Measurements from ENCODE around the gene DISC1. TPM values are rescaled to one million over a fixed set of nuclear protein-coding genes. Genes with fewer than 3 reads are reported as not detected.
"Not testable (repeated sequence)": the region's sequence is repeated elsewhere in the genome, so short reads cannot be mapped to it uniquely, and the experiment has no call there.

The DISC1 gene
- total RNA-seq, 2 experiments from 2014 or later, result 4.4 to 14.4 TPM

DNA sequence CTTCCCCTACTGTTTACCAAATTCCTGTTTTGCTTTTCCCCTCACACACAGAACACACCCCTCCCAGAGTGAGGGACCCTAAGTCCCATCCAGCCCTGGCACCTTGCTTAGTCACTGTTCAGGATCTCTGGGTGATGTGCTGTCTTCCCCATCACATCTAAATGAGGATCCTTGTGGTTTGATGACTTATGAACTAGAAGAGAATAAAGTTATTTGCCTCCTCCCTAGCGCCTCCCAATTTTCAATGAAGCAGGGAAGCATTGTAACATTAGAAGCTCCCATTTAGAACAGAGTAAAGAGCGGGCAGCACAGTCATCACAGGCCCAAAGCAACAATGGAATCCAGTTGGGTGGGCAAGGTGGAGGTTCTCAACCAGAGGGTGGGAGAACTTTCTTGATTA is 27.0 kb downstream of the DISC1 start:
- ATAC-seq (no peak), DNase-seq (no peak)
- peaks cover 13% of the 10 kb centered on the region for H3K4me1 Mint-ChIP-seq
- CTCF ChIA-PET, result no interaction called here
- peaks cover 5% of the 10 kb centered on the region for H3K9me3 Mint-ChIP-seq (ENCODE audit: low read depth)
- H3K27me3 Mint-ChIP-seq, result peaks cover 3% of the 10 kb centered on the region
- no peaks in the 10 kb centered on the region for H3K36me3 Mint-ChIP-seq
- no peak overlapping the region for H3K27ac Mint-ChIP-seq
- H3K4me3 Mint-ChIP-seq, result no peak overlapping the region

DNA sequence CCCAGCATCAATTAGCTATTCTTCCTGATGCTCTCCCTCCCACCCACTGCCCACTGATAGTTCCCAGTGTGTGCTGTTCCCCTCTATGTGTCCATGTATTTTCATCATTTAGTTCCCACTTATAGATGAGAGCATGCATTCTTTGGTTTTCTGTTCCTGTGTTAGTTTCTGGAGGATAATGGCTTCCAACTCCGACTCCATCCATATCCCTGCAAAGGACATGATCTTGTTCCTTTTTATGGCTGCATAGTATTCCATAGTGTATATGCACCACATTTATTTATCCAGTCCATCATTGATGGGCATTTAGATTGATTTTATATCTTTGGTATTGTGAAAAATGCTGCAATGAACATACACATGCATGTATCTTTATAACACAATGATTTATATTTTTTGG is 30.2 kb downstream of the DISC1 start:
- no peak for DNase-seq
- H3K4me3 Mint-ChIP-seq, result no peak overlapping the region
- H3K9me3 Mint-ChIP-seq (ENCODE audit: low read depth), result peaks cover 12% of the 10 kb centered on the region
- H3K27ac Mint-ChIP-seq, result no peak overlapping the region
- peaks cover 3% of the 10 kb centered on the region for H3K4me1 Mint-ChIP-seq
- H3K27me3 Mint-ChIP-seq, result no peaks in the 10 kb centered on the region
- ATAC-seq, result no peak
- CTCF ChIA-PET, result no interaction called here
- peaks cover 7% of the 10 kb centered on the region for H3K36me3 Mint-ChIP-seq

DNA sequence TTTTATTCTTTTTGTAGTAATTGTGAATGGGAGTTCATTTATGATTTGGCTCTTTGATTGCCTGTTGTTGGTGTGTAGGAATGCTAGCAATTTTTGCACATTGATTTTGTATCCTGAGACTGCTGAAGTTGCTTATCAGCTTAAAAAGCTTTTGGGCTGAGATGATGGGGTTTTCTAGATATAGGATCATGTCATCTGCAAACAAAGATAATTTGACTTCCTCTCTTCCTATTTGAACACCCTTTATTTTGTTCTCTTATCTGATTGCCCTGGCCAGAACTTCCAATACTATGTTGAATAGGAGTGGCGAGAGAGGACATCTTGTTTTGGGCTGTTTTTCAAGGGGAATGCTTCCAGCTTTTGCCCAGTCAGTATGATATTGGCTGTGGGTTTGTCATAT is 31.6 kb downstream of the DISC1 start:
- not testable (repeated sequence) for H3K27me3 Mint-ChIP-seq, H3K27ac Mint-ChIP-seq, ATAC-seq, DNase-seq, H3K4me1 Mint-ChIP-seq, H3K4me3 Mint-ChIP-seq
- CTCF ChIA-PET, result interaction anchor here (1.1 kb wide), 1 partner anchor 14 kb away, joined by 3 read pairs; no protein-coding TSS in a partner anchor
- Mint-ChIP-seq H3K9me3 (ENCODE audit: low read depth) (peaks cover 13% of the 10 kb centered on the region), H3K36me3 (peaks cover 11% of the 10 kb centered on the region)

DNA sequence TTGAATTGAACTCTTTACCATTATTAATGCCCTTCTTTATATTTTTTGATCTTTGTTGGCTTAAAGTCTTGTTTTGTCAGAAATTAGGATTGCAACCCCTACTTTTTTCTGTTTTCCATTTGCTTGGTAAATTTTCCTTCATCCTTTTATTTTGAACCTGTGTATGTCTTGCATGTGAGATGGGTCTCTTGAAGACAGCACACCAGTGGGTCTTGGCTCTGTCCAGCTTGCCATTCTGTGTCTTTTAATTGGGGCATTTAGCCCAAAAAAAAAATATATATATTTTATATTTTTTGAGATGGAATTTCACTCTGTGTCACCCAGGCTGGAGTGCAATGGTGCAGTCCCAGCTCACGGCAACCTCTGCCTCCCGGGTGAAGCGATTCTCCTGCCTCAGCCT is 33.6 kb downstream of the DISC1 start:
- Mint-ChIP-seq H3K9me3 (ENCODE audit: low read depth) (peaks cover 12% of the 10 kb centered on the region), H3K4me3 (no peak overlapping the region), H3K27me3 (no peaks in the 10 kb centered on the region), H3K4me1 (peaks cover 5% of the 10 kb centered on the region), H3K27ac (no peak overlapping the region), H3K36me3 (peaks cover 13% of the 10 kb centered on the region)
- ATAC-seq (no peak), DNase-seq (no peak)
- CTCF ChIA-PET, result no interaction called here

DNA sequence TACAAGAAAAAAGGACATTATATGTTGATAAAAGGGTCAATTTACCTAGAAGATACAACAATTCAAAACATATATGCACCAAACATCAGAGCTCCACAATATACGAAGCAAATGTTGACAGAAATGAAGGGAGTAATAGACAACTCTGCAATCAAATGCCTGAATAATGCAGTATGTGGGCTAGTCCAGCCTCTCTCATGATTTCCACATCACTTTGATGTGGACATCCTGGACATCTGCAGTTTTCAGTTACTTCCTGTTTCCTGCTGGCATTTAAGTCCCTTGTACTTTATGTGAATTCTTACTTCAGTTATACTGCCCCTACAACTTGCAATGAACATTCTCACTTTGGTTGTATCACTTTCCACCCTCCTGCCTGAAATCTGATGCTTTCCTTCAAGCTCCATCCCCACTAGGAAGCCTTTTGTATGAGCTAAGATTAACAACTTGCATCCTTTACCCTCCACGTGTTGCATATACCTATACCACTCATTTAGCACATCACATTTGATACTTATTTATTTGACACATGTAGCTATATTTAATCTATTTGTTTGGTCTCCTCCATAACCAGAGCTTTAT is 36.7 kb downstream of the DISC1 start:
- no peak overlapping the region for H3K4me3 Mint-ChIP-seq
- ATAC-seq (no peak), DNase-seq (no peak)
- CTCF ChIA-PET, result no interaction called here
- H3K9me3 Mint-ChIP-seq (ENCODE audit: low read depth), result peaks cover 9% of the 10 kb centered on the region
- peaks cover 10% of the 10 kb centered on the region for H3K4me1 Mint-ChIP-seq
- peaks cover 13% of the 10 kb centered on the region for H3K36me3 Mint-ChIP-seq
- no peaks in the 10 kb centered on the region for H3K27me3 Mint-ChIP-seq
- H3K27ac Mint-ChIP-seq, result no peak overlapping the region

DNA sequence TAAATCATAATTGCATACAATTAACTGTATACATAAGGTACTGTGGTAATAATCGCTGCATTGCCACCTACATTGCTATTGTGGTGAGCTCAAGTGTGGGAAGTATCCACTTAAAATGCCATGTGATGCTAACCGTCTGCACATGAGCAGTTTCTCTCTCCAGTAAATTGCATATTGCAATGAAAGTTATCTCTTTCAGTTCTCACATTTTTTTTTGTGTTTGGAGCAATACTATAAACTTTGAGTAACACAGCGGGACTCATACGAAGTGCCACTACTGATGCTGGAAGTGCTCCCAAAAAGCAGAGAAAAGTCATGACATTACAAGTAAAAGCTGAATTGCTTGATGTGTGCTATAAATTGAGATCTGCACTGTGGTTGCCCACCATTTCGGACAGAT is 38.5 kb downstream of the DISC1 start:
- ATAC-seq, result no peak
- H3K4me1 Mint-ChIP-seq, result peaks cover 12% of the 10 kb centered on the region
- H3K36me3 Mint-ChIP-seq, result peaks cover 25% of the 10 kb centered on the region
- H3K27me3 Mint-ChIP-seq, result peaks cover 5% of the 10 kb centered on the region
- H3K9me3 Mint-ChIP-seq (ENCODE audit: low read depth), result peaks cover 20% of the 10 kb centered on the region
- no peak overlapping the region for H3K27ac Mint-ChIP-seq
- CTCF ChIA-PET, result no interaction called here
- no peak overlapping the region for H3K4me3 Mint-ChIP-seq
- no peak for DNase-seq

DNA sequence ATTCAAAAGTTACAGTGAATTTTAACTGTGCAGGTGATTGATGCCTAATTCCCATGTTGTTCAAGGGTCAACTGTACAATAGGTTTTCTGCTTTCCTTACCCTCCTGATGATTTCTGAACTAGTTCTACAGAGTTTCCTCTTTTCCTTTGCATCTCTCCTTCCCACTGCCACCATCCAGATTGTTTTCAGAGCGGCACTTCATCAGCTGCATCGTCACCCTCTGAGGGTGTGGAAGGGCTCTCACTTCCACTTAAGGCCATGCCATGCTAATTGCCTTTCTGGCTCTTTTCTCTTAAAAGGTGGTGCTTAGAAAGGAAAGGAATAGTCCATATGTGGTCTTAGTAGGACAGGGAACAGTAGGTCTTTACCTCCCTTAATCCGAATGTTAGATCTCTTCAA is 39.1 kb downstream of the DISC1 start:
- no peak for ATAC-seq
- Mint-ChIP-seq H3K36me3 (peaks cover 22% of the 10 kb centered on the region), H3K27me3 (peaks cover 5% of the 10 kb centered on the region), H3K9me3 (ENCODE audit: low read depth) (peaks cover 18% of the 10 kb centered on the region), H3K4me3 (no peak overlapping the region), H3K4me1 (peaks cover 12% of the 10 kb centered on the region), H3K27ac (no peak overlapping the region)
- CTCF ChIA-PET, result no interaction called here
- no peak for DNase-seq

DNA sequence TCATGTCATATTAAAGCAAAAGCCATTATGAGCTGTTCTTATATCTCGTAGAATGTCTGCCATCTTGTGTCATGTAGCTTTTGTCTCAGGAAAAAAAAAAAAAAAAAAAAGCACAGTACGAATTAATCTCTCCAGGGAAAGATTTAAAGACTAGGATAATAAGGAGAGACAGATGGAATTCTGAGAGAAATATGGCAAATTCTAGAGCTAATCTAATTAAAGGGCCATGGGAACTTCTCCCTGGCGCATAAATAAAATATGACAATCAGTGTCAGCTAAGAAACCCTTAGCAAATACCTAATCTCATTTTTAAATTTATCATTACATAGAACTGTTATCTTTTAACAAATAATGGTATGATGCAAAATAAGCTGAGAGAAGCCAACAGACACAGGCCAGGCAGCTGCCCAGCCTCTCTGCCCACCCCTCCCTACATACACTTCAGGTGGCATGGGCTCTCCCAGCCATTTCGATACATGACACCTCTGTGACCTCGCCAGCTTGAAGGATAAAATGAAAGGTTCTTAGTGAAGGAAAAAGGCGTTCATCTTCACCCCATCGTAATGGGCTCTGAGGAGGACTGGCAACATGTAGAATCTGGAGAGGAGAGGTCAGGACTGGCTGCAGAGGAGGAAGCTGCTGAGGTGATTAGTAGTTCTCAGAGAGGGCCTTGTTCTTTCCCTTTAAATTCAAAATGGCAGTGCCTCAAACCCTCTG is 39.8 kb downstream of the DISC1 start:
- ATAC-seq (no peak), DNase-seq (no peak)
- Mint-ChIP-seq H3K27ac (no peak overlapping the region), H3K27me3 (peaks cover 8% of the 10 kb centered on the region), H3K4me3 (no peak overlapping the region), H3K9me3 (ENCODE audit: low read depth) (peaks cover 18% of the 10 kb centered on the region), H3K4me1 (peaks cover 12% of the 10 kb centered on the region), H3K36me3 (peaks cover 24% of the 10 kb centered on the region)
- CTCF ChIA-PET, result no interaction called here

DNA sequence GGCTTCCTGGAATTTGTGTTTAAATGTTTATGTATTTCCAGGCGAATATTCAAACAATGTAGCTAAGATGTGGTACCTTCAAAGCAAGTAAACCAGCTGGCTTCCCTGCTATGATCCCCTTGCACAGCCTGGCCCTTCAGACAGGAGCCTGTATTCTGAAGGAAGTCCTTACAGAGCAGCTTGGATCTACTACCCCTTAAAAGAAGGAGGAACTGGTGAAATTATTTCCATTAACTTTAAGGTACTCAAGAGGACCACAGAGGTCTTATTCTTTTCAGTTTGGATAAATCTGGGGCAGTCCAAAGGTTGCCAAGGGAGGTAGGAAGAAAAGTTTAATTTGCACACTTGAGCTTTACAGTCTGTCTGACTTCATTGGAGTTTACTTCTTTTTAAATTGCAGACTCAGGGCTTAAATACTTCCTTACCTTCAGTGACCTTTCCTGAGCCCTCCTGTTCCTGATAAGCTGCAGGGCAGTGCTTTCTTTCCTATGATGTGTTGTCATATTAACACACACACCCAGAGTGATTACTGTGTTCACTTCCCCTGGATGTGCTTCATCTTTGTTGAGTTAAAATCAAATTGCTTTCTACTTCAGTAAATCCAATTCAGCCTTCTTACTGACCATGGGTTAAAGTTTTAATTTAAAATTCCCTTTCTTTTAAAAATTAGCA is 40.5 kb downstream of the DISC1 start:
- H3K4me1 Mint-ChIP-seq, result peaks cover 12% of the 10 kb centered on the region
- H3K36me3 Mint-ChIP-seq, result peaks cover 26% of the 10 kb centered on the region
- ATAC-seq (no peak), DNase-seq (no peak)
- no peak overlapping the region for H3K4me3 Mint-ChIP-seq
- CTCF ChIA-PET, result no interaction called here
- H3K9me3 Mint-ChIP-seq (ENCODE audit: low read depth), result peaks cover 14% of the 10 kb centered on the region
- H3K27me3 Mint-ChIP-seq, result peaks cover 8% of the 10 kb centered on the region
- no peak overlapping the region for H3K27ac Mint-ChIP-seq

DNA sequence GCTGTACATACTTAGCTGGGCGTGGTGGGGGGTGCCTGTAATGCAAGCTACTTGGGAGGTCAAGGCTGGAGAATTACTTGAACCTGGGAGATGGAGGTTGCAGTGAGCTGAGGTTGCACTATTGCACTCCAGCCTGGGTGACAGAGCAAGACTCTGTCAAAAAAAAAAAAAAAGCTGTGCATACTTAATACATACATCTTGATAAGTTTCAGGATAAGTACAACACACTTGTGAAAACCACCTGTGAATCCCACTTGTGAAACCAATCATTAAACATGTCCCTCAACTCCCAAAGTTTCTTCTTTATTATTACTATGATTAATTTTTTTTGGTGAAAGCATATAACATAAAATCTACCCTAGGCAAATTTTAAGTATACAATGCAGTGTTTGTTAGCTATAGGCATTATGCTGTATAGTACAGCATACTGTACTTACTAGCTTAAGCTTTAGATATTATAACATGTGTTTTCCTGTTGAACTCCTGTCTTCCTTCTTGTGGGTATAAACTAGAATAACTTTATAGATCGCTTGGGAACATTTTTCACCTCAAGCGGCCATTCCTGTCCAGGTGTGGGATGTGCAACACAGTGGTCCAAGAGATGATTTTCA is 41.4 kb downstream of the DISC1 start:
- peaks cover 8% of the 10 kb centered on the region for H3K4me1 Mint-ChIP-seq
- peaks cover 14% of the 10 kb centered on the region for H3K9me3 Mint-ChIP-seq (ENCODE audit: low read depth)
- no peak for ATAC-seq
- H3K4me3 Mint-ChIP-seq, result no peak overlapping the region
- CTCF ChIA-PET, result no interaction called here
- DNase-seq, result no peak
- H3K27me3 Mint-ChIP-seq, result peaks cover 8% of the 10 kb centered on the region
- H3K36me3 Mint-ChIP-seq, result peaks cover 22% of the 10 kb centered on the region
- H3K27ac Mint-ChIP-seq, result no peak overlapping the region

DNA sequence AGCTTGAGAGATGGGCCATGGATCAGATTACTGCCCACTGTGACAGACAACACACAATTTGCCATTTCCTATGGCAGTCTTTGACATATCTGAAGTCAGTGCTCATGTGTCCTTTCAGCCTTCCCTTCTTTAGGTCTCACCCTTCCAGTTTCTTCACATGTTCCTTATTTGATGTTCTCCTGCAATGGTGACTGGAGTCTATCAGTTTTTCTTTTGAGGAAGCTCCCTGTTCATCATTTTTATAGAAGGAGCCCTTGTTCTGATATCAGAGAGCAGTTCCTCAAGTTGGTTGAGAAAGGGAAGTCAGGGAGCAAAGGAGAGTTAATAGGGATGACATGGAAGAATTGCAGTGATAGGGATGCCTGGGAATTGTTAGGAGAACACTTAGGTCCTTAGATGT is 42.2 kb downstream of the DISC1 start:
- DNase-seq, result no peak
- Mint-ChIP-seq H3K4me3 (no peak overlapping the region), H3K27ac (no peak overlapping the region), H3K9me3 (ENCODE audit: low read depth) (peaks cover 14% of the 10 kb centered on the region), H3K4me1 (peaks cover 6% of the 10 kb centered on the region), H3K27me3 (peaks cover 8% of the 10 kb centered on the region), H3K36me3 (peaks cover 19% of the 10 kb centered on the region)
- no peak for ATAC-seq
- CTCF ChIA-PET, result no interaction called here

DNA sequence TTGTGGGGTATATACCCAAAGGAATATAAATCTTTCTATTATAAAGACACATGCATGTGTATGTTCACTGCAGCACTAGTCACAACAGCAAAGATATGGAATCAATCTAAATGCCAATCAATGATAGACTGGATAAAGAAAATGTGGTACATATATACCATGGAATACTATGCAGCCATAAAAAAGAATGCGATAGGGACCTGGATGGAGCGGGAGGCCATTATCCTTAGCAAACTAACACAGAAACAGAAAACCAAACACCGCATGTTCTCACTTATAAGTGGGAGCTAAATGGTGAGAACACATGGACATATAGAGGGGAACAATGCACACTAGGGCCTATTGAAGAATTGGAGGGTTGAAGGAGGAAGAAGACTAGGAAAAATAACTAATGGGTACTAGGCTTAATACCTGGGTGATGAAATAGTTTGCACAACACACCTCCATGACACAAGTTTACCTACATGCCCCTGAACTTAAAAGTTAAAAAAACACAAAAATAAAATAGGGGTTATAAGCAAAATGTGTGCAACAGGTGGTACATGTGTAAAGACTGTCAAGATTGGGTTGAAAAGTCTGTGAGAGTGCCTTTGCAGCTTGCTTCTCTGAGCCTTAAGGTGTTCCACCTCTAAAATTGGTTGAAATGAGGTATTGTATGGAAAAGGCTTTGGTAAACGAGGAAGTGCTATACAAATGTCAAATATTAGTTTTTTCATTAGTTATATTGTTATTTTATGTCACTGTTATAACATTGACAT is 43.5 kb downstream of the DISC1 start:
- CTCF ChIA-PET, H3K4me3 Mint-ChIP-seq, H3K27ac Mint-ChIP-seq, ATAC-seq, DNase-seq, H3K27me3 Mint-ChIP-seq, H3K4me1 Mint-ChIP-seq: not testable (repeated sequence)
- H3K36me3 Mint-ChIP-seq, result peaks cover 19% of the 10 kb centered on the region
- peaks cover 14% of the 10 kb centered on the region for H3K9me3 Mint-ChIP-seq (ENCODE audit: low read depth)

DNA sequence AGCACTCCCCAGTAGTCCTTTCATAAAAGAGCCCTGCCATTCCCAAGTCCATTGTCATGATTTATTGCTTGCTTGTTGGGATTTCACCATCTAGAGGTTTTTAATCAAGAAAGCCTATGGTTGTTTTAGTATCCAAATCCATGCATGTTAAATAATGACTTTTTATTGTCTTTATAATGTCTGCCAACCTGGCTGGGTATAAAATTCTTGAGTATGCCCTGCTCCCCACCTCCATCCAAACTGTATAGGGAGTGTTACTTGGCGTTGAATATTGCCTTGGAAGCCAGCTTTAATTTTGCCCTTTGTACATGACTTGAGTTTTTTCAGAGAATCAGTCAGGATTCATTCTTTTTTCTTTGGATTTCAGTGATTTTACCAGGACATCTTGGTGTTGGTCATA is 44.2 kb downstream of the DISC1 start:
- CTCF ChIA-PET, result no interaction called here
- no peak for ATAC-seq
- H3K4me1 Mint-ChIP-seq, result peaks cover 6% of the 10 kb centered on the region
- no peak for DNase-seq
- peaks cover 8% of the 10 kb centered on the region for H3K27me3 Mint-ChIP-seq
- peaks cover 14% of the 10 kb centered on the region for H3K9me3 Mint-ChIP-seq (ENCODE audit: low read depth)
- no peak overlapping the region for H3K27ac Mint-ChIP-seq
- no peak overlapping the region for H3K4me3 Mint-ChIP-seq
- H3K36me3 Mint-ChIP-seq, result peaks cover 19% of the 10 kb centered on the region
